Breast epithelium (tissue), 4 donors: ENCODE results near the gene AGFG1. TPM values are rescaled to one million over a fixed set of nuclear protein-coding genes. Genes with fewer than 3 reads are reported as not detected.

Source experiments
- DNase-seq, 2 donors: peaks; one replicate each; pipeline ENCODE4 v3.0.0-alpha.2; 2019; ENCODE audit warnings: low spot score in 2 of 2
- H3K27ac ChIP-seq, 2 donors: fragments of 200-600 bp; sonication (generic) in 1 of 2; one replicate each; pipeline ENCODE4 v1.5.1; 2016 to 2019; ENCODE audit warnings: mild to moderate bottlenecking in 1 of 2
- H3K27me3 ChIP-seq, 2 donors: fragments of 200-600 bp; sonication (generic) in 1 of 2; one replicate each; pipeline versions ENCODE4 v1.5.1 to v1.6.0; 2017 to 2019; ENCODE audit warnings: control low read depth in 1 of 2, mild to moderate bottlenecking in 1 of 2
- H3K36me3 ChIP-seq: fragments of 200-600 bp; one replicate; pipeline ENCODE4 v1.5.1; 2019
- H3K4me1 ChIP-seq, 2 donors: fragments of 200-600 bp; sonication (generic); one replicate each; pipeline ENCODE4 v1.5.1; 2016 to 2019; ENCODE audit warnings: control low read depth in 1 of 2
- H3K4me3 ChIP-seq, 3 donors: fragments of 200-600 bp; sonication (generic); 1 replicate in 2 of 3; 2 replicates in 1 of 3; pipeline ENCODE4 v1.5.1; 2016 to 2019; ENCODE audit warnings: mild to moderate bottlenecking in 3 of 3, moderate library complexity in 2 of 3
- H3K9me3 ChIP-seq, 2 donors: fragments of 200-600 bp; sonication (generic) in 1 of 2; one replicate each; pipeline ENCODE4 v1.5.1; 2016 to 2019; ENCODE audit warnings: control low read depth in 1 of 2
- POLR2A ChIP-seq: fragments of 450-650 bp; IDR thresholded peaks from one replicate; pipeline ENCODE4 v1.6.1; 2016; ENCODE audit warnings: antibody characterized with exemption, mild to moderate bottlenecking, moderate library complexity
- POLR2AphosphoS5 ChIP-seq, 3 donors: sonication (generic); formaldehyde crosslinking; IDR thresholded peaks; one replicate each; pipeline ENCODE4 v1.6.1; 2017; ENCODE audit warnings: antibody characterized with exemption in 3 of 3
- intact Hi-C: fragments of 100-400 bp; cut with DNase I; formaldehyde crosslinking; loops from one replicate; pipeline ENCODE4 v1.15.1; 2023; ENCODE audit warnings: low total_unique reads
- total RNA-seq, 3 donors: library from RNA; depleted of rRNA; stranded (reverse); fragments of >200 nt; gene quantifications; one replicate each; pipeline ENCODE4 v1.1.0, GENCODE V29; 2016
- TF ChIP-seq, protein P1 (sequence below), 3 donors: fragments of 450-650 bp; IDR thresholded peaks; one replicate each; pipeline ENCODE4 v1.5.1; 2016 to 2017; ENCODE audit warnings: antibody characterized with exemption in 3 of 3, mild to moderate bottlenecking in 3 of 3, moderate library complexity in 3 of 3

AGFG1 gene
- total RNA-seq, 3 donors from 2014 or later = 77.0 to 145 (median 78.4) TPM

GRCh38 chr2:227436436-227437174, 35.4 kb upstream of the AGFG1 start:
- H3K4me1 ChIP-seq = no peaks in the 10 kb centered on the region
- H3K27me3 ChIP-seq = no peaks in the 10 kb centered on the region
- H3K36me3 ChIP-seq = no peaks in the 10 kb centered on the region
- TF ChIP-seq, protein P1, sequence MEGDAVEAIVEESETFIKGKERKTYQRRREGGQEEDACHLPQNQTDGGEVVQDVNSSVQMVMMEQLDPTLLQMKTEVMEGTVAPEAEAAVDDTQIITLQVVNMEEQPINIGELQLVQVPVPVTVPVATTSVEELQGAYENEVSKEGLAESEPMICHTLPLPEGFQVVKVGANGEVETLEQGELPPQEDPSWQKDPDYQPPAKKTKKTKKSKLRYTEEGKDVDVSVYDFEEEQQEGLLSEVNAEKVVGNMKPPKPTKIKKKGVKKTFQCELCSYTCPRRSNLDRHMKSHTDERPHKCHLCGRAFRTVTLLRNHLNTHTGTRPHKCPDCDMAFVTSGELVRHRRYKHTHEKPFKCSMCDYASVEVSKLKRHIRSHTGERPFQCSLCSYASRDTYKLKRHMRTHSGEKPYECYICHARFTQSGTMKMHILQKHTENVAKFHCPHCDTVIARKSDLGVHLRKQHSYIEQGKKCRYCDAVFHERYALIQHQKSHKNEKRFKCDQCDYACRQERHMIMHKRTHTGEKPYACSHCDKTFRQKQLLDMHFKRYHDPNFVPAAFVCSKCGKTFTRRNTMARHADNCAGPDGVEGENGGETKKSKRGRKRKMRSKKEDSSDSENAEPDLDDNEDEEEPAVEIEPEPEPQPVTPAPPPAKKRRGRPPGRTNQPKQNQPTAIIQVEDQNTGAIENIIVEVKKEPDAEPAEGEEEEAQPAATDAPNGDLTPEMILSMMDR (IDR thresholded peaks at IDR 0.05) = no peak
- no peak for TF ChIP-seq POLR2AphosphoS5 (IDR thresholded peaks at IDR 0.05)
- no peak for TF ChIP-seq POLR2A
- intact Hi-C loops = no loop called here
- H3K9me3 ChIP-seq = peaks cover 10 to 13% of the 10 kb centered on the region in 2 donors
- no peak for DNase-seq
- H3K4me3 ChIP-seq = no peak overlapping the region
- H3K27ac ChIP-seq = no peak overlapping the region

GRCh38 chr2:227439214-227439613, 32.7 kb upstream of the AGFG1 start:
- Histone ChIP-seq H3K9me3 (no peaks in the 10 kb centered on the region), H3K36me3 (no peaks in the 10 kb centered on the region), H3K4me1 (no peaks in the 10 kb centered on the region), H3K27ac (no peak overlapping the region), H3K4me3 (no peak overlapping the region), H3K27me3 (no peaks in the 10 kb centered on the region)
- TF ChIP-seq, protein P1 (IDR thresholded peaks at IDR 0.05) = no peak
- TF ChIP-seq POLR2A = no peak
- TF ChIP-seq POLR2AphosphoS5 (IDR thresholded peaks at IDR 0.05) = no peak
- no peak for DNase-seq
- intact Hi-C loops = no loop called here

DNA sequence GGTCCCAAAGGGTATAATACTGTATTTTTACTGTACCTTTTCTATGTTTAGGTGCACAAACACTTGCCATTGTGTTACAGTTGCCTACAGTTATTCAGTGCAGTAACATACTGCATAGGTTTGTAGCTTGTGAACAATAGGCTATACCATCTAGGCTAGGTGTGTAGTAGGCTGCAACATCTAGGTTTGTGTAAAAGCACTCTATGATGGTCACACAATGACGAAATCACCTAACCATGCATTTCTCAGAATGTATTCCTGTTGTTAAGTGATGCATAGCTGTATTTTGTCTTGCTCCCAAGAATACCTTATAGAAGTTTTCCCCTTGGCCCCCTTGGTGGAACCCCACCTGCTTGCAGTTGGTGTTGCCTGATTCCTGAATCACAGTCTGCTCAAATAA, 29.3 kb upstream of the AGFG1 start:
- H3K9me3 ChIP-seq = no peaks in the 10 kb centered on the region
- no peak overlapping the region for H3K4me3 ChIP-seq
- no peaks in the 10 kb centered on the region for H3K27me3 ChIP-seq
- no peak for DNase-seq
- H3K27ac ChIP-seq = no peak overlapping the region
- no peaks in the 10 kb centered on the region for H3K4me1 ChIP-seq
- TF ChIP-seq POLR2AphosphoS5 (IDR thresholded peaks at IDR 0.05) (no peak), POLR2A (no peak)
- TF ChIP-seq, protein P1 (IDR thresholded peaks at IDR 0.05) = no peak
- intact Hi-C loops = no loop called here
- H3K36me3 ChIP-seq = no peaks in the 10 kb centered on the region

DNA sequence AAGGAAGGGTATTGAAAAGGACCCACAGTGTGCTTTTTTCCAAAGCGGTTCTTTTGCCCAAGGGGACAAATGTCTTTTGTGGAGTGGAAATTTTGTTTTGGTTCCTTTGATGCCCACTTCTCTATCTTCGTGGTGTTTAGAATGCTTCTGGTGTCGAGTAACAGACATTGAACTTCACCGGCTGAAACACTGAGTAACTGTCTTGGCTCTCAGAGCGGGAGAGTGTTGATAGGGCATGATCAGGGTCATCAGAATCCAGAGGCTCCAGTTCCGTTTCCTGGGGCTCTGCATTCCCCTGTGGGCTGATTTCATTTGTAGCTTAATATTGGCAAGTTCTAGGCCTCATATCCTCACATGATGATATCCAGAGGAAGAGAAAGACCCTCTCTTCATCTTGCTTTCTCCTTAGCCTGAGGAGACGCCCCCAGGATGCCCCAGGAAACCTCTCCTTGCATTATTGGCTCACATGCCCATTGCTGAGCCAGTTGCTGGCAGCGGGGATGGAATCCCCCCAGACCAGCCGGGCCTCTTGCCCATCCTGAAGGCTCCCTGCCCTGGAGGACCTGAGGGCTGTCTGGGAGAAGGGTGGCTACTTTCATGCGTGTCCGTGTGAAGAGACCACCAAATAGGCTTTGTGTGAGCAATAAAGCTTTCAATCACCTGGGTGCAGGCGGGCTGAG, 27.9 kb upstream of the AGFG1 start:
- no peaks in the 10 kb centered on the region for H3K36me3 ChIP-seq
- intact Hi-C loops = no loop called here
- H3K9me3 ChIP-seq = no peaks in the 10 kb centered on the region
- H3K4me3 ChIP-seq = no peak overlapping the region
- no peaks in the 10 kb centered on the region for H3K4me1 ChIP-seq
- no peak overlapping the region for H3K27ac ChIP-seq
- TF ChIP-seq, protein P1 (IDR thresholded peaks at IDR 0.05) = no peak
- TF ChIP-seq POLR2A (no peak), POLR2AphosphoS5 (IDR thresholded peaks at IDR 0.05) (no peak)
- no peak for DNase-seq
- H3K27me3 ChIP-seq = no peaks in the 10 kb centered on the region

- no peak overlapping the region for H3K4me3 ChIP-seq
- no peaks in the 10 kb centered on the region for H3K4me1 ChIP-seq
- H3K9me3 ChIP-seq = no peaks in the 10 kb centered on the region
- intact Hi-C loops = no loop called here
- no peak overlapping the region for H3K27ac ChIP-seq
- TF ChIP-seq POLR2A = no peak
- TF ChIP-seq, protein P1 (IDR thresholded peaks at IDR 0.05) = no peak
- no peak for TF ChIP-seq POLR2AphosphoS5 (IDR thresholded peaks at IDR 0.05)
- no peaks in the 10 kb centered on the region for H3K27me3 ChIP-seq
- DNase-seq = no peak
- no peaks in the 10 kb centered on the region for H3K36me3 ChIP-seq
Observed at GRCh38 chr2:227447606-227448005, 24.4 kb upstream of the AGFG1 start.
